HS-27A (cell line): ENCODE results near the gene SMPDL3A.
A peak's percentile ranks its signal among the peaks of the same experiment; 100 is the strongest.
"Not testable (repeated sequence)": the region's sequence is repeated elsewhere in the genome, so short reads cannot be mapped to it uniquely, and the experiment has no call there.

ENCODE experiments used
- DNase-seq: peaks from one replicate; pipeline ENCODE4 v3.0.0-alpha.2; 2012; ENCODE audit warnings: low read depth, missing footprints

SMPDL3A gene

DNA sequence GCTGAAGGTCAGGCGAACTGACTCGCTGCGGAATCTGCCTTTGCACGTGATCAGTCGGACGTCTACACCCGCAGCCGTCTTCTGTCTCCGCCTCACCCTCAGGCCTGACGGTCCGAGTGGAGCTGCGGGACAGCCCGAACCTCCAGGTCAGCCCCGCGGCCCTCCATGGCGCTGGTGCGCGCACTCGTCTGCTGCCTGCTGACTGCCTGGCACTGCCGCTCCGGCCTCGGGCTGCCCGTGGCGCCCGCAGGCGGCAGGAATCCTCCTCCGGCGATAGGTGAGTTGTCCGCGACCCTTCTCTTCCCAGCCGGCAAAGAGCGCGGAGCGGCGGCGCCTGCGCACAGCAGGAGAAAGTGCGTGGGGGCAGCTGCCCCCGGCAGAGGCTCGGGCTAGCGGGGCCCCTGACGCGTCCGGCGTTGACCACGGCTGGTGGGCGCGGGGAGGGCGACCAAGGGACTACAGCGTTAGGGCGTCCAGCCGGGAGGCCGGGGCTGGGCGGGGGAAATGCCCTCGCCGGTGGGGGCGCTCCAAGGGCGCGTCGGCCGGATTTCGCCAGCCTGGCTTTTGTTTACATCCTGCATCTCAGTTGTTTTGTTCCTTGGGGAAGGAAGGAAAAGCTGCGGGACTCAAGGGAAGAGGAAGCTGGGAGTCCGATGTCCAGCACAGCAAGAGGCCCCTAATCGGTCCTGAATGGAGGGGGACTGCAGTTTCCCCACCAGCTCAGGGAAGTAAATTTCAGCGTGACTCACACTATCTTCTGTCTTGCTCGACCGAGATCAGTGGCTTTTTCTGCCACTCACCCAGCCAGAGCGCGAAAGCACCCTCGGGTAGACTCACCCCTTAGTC is at the start of gene SMPDL3A:
TSS of gene SMPDL3A (plus strand) at position 77 of the 846 bp plus-strand sequence. CDS start at position 166, 89 bp downstream.
- peak; percentile 62 for DNase-seq

DNA sequence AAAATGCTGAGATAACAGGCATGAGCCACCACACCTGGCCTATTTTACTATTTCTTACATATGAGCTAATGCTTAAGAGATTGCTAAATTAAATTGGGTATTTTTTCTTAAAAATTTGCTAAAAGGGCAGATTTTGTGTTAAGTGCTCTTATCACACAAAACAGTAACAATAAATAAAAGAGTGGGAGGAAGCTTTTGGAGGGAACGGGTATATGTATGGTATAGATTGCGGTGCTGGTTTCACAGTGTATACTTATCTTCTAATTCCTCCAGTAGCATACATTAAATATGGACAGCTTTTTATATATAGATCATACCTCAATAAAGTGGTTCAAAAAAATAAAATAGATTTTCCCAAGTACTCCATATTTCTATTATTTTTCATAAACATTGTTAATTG is 49.0 kb upstream of the SMPDL3A start:
- no peak for DNase-seq

DNA sequence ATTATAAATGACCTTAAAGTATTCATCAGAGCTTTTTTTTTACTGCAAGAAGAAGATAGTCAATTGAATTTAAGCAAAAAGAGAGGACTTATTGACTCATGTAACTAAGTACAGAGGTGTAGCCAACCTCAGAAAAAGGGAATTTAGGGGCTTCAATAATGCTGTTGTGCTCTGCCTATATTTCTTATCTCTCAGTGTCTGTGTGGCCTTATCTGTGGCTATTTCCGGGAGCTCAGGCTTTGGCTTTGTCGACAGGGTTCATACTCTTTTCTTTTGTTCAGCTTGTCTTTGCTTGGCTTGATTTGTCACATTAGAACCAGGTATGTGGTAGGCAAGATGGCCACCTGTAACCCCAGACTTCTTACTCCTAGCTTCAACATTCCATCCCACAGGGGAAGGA is 48.1 kb upstream of the SMPDL3A start:
- no peak for DNase-seq

GRCh38 chr6:122744247-122744646 is 44.8 kb upstream of the SMPDL3A start:
- DNase-seq: not testable (repeated sequence)

GRCh38 chr6:122744856-122745255 is 44.2 kb upstream of the SMPDL3A start:
- not testable (repeated sequence) for DNase-seq

GRCh38 chr6:122746688-122747087 is 42.4 kb upstream of the SMPDL3A start:
- DNase-seq: no peak

DNA sequence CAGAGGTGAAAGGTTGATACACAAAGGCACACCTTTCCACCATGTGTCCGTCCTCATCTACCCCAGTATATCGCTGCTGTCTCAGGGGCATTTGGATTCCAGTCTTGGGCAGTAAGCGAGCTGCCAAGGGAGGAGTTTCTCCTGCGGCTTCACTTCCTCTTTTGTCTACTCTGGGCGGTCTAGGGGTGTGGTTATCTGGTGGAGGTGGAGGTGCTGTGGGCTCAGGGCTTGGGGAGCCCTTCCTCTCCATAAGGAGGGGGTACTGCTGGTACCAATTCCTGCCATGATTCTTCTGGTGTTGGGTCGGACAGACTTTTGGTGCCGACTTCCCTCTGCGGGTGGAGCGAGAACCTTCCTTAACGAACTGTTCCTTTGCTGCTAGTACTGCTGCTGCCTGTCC is 41.5 kb upstream of the SMPDL3A start:
- DNase-seq: no peak

GRCh38 chr6:122748945-122749344 is 40.1 kb upstream of the SMPDL3A start:
- not testable (repeated sequence) for DNase-seq

DNA sequence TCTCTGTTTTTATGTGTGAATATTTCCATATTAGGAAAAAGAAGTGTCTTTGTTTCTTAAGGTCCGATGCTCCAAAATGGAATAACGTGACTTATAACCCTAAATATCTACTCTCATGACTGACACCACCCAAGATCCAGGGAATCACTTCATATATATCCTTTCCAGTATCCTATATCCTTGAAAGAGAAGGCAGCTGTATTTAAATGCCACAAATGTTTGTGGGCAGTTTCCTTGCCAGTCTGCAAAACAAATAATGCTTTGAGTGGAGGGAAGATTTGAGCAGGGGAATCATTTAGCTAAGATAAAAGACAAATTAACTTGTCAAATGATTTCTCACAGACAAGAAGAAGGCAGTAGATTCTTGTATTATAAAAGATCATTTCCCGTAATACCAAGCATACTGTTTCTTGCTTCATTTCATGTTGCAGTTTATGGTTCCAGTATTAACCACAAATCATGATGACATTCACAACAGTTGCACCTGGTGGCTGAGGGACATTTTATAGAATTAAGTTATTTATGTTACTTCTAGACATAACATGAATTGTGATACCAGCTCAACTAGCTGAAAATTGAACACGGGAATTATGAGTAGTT is 39.5 kb upstream of the SMPDL3A start:
- DNase-seq: no peak

DNA sequence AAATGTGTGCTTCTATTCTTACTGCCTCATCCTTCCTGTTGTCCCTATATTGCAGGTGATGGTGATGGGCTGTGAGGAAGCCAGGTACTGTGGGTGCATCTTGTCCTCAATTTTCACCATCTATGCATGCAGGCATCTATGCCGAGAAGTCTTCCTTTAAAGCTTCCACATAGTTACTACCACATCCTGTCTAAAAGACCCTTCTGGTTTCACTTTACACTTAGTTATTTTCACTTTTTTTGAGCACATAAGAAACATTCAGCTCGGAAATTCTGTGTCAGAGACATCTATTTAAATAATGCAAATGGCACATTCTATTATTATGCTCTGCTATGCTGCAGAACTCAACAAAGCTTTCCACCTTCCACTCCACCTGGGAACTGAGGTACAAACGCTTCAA is 37.7 kb upstream of the SMPDL3A start:
- DNase-seq: no peak

GRCh38 chr6:122752459-122752858 is 36.6 kb upstream of the SMPDL3A start:
- no peak for DNase-seq

- no peak for DNase-seq
These were observed 35.9 kb upstream of the SMPDL3A start for GRCh38 chr6:122753000-122753687.

GRCh38 chr6:122753688-122754056 is 35.4 kb upstream of the SMPDL3A start:
- no peak for DNase-seq

GRCh38 chr6:122754191-122754731 is 34.8 kb upstream of the SMPDL3A start:
- no peak for DNase-seq

DNA sequence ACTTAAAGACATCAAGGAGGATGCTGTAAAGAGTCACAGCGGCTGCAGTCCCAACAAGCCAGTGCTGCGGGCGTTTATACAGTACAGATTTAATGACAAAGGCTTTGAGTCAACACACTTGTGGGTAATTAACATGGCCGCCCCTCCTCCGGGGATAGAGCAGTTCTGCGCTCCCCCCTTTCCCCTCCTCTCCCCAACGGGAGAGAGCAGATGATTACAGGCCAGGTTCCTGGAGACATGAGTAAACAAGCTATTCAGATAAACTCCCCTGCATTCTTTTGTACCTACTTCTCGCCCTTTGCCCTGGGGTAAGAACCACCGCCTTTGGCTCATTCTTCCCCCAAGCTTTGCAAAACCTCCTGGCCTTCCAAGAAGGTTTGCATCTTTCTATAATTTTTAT is 33.2 kb upstream of the SMPDL3A start:
- DNase-seq: no peak

DNA sequence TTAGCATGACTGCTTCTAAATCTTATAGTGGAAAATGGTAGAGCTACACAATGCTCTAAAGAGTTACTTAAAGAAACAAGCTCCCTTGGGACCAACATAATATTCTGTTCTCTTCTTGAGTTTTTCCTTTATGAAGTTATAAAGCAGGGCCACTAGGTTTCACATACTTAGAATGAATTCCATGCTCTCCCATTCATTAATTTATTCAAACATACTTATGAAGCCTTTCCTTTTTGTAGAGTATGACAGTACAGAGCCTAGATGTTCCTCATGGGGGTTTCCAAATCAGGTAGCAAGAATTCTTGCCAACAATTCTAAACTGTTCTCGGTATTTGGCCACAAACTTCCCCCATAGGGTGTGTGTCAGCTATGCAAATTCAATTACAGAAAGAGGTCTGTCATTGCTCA is 30.1 kb upstream of the SMPDL3A start:
- DNase-seq: no peak

- DNase-seq: no peak
These were observed 28.7 kb upstream of the SMPDL3A start for GRCh38 chr6:122760330-122760729.

DNA sequence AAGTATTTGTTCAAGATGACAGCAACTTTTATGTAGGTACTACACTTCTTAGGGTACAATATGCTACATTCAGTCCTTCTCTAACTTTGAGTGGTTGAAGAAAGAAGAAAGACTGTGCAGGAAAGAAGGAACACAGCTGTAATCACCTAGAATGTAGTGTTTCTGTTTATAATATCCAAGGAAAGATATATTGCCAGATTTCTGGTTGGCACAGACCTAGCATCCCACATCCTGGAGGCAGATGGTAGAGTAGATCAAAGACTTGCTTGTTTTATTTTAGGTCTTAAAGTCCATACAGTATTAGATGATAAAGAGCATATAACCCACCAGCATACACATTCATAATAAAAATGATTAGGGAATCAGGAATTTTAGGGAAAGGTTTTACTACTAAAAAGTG is 22.8 kb upstream of the SMPDL3A start:
- no peak for DNase-seq

- DNase-seq: no peak
These were observed 18.0 kb upstream of the SMPDL3A start for GRCh38 chr6:122770835-122771601.

DNA sequence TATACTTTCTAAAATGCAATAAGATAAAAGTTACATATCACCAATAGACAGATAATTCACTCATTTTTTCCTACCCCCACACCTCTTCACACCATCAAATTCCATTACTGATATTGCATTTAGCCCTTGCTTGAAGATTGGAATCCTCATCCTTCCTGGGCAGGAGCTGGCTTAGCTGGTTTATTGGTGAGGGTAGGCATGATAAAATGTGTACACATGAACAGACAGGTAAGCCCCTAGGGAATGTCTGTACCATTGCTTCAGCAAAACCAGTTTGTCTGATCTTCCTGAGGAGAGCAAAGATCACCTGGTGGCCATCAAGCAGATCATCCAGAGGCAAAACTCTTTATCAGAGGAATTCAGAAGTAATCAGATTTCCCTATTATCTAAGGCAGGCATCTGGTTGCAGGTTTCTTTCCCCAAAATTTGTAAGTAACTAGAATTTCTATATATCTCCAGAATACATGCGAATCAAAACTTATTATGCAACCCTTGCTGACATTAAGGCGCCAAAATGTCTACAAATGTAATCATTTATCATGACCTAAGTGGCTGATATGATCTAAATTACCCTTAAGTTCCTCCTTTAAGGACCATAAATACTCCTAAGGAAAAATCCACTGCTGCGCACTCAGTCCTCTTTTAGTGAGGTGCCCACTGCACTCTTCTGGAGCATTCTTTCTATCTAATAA is 16.2 kb upstream of the SMPDL3A start:
- DNase-seq: no peak

DNA sequence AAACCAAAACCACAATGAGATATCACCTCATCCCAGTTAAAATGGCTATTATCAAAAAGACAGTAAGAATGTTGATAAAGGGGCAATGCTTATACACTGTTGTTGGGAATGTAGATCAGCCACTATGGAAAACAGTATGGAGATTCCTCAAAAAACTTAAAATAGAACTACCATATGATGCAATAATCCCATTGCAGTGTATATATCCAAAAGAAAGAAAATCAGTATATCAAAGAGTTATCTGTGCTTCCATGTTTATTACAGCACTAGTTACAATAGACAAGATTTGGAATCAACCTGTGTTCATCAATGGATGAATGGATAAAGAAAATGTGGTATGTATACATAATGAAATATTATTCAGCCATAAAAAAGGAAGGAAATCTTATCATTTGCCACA is 13.1 kb upstream of the SMPDL3A start:
- DNase-seq: no peak
